Smooth muscle cell (in vitro differentiated cells): ENCODE results near the gene KCNAB2. TPM values are rescaled to one million over a fixed set of nuclear protein-coding genes. Genes with fewer than 3 reads are reported as not detected.

Source experiments
- DNase-seq: peaks from one replicate; lab custom pipeline; 2025; ENCODE audit not compliant: unreplicated experiment; lab: John Stamatoyannopoulos, UW
- H2AFZ ChIP-seq: fragments of 200-600 bp; sonication (generic); 2 replicates; pipeline ENCODE4 v1.6.0; 2016; ENCODE audit warnings: antibody characterized with exemption, low read depth, mild to moderate bottlenecking
- H3F3A ChIP-seq: fragments of 200-600 bp; sonication (generic); 2 replicates; pipeline ENCODE4 v1.6.0; 2017; ENCODE audit warnings: antibody characterized with exemption, low read depth
- H3K27ac ChIP-seq: fragments of 200-600 bp; sonication (generic); 2 replicates; pipeline ENCODE4 v1.5.1; 2016; ENCODE audit warnings: low read depth, mild to moderate bottlenecking
- H3K27me3 ChIP-seq: fragments of 200-600 bp; sonication (generic); 2 replicates; pipeline ENCODE4 v1.6.1; 2016; ENCODE audit warnings: low read depth, mild to moderate bottlenecking
- H3K36me3 ChIP-seq: fragments of 200-600 bp; sonication (generic); 2 replicates; pipeline ENCODE4 v1.5.1; 2016; ENCODE audit warnings: low read depth
- H3K4me1 ChIP-seq: fragments of 200-600 bp; sonication (generic); 2 replicates; pipeline ENCODE4 v1.5.1; 2016; ENCODE audit warnings: low read depth
- H3K4me2 ChIP-seq: fragments of 200-600 bp; sonication (generic); 2 replicates; pipeline ENCODE4 v1.6.0; 2016; ENCODE audit warnings: mild to moderate bottlenecking
- H3K4me3 ChIP-seq: fragments of 200-600 bp; sonication (generic); 2 replicates; pipeline ENCODE4 v1.5.1; 2016; ENCODE audit warnings: mild to moderate bottlenecking
- H3K79me2 ChIP-seq: fragments of 200-600 bp; sonication (generic); 2 replicates; pipeline ENCODE4 v1.6.0; 2016; ENCODE audit warnings: low read depth, mild to moderate bottlenecking
- H3K9ac ChIP-seq: fragments of 200-600 bp; sonication (generic); 2 replicates; pipeline ENCODE4 v1.6.0; 2016; ENCODE audit warnings: low read depth
- H3K9me3 ChIP-seq: fragments of 200-600 bp; sonication (generic); replicated peaks from 2 replicates; pipeline ENCODE4 v1.5.1; 2016; ENCODE audit warnings: low read depth
- H4K20me1 ChIP-seq: fragments of 200-600 bp; sonication (generic); 2 replicates; pipeline ENCODE4 v1.6.0; 2016; ENCODE audit warnings: low read depth
- CTCF ChIP-seq: fragments of 200-600 bp; sonication (generic); IDR thresholded peaks from 2 replicates; pipeline ENCODE4 v1.5.1; 2017; ENCODE audit warnings: borderline replicate concordance, mild to moderate bottlenecking, antibody characterized with exemption; ENCODE audit not compliant: insufficient read depth, poor library complexity, severe bottlenecking
- WGBS: methylation state at CpG from one replicate; pipeline ENCODE4 v1.1.7; 2016; ENCODE audit warnings: low lambda C conversion rate; 5-methylcytosine and 5-hydroxymethylcytosine counted together
- polyA plus RNA-seq: library from polyadenylated mRNA; unstranded; fragments of >200 nt; fragmentation: Nextera tagmentation; extraction: Ambion mirVana; gene quantifications from 2 replicates; pipeline ENCODE4 v1.2.1, GENCODE V29; 2016
- total RNA-seq: library from RNA; depleted of rRNA; stranded (reverse); fragments of >200 nt; gene quantifications from 2 replicates; pipeline ENCODE4 v1.2.3, GENCODE V29; 2014

KCNAB2 gene
- total and polyA plus RNA-seq, 2 experiments from 2014 or later: 3.6 to 3.9 TPM

- WGBS: 90% methylated on average over 10 of the region's 10 CpGs
- Histone ChIP-seq H2AFZ (no peak overlapping the region), H3K9ac (no peak overlapping the region), H3K27me3 (no peaks in the 10 kb centered on the region), H3K36me3 (no peaks in the 10 kb centered on the region), H3K27ac (no peak overlapping the region), H3K79me2 (no peaks in the 10 kb centered on the region), H3K4me1 (no peaks in the 10 kb centered on the region), H3K4me2 (no peak overlapping the region), H3K4me3 (no peak overlapping the region), H3F3A (no peaks in the 10 kb centered on the region), H4K20me1 (no peaks in the 10 kb centered on the region), H3K9me3 (no peaks in the 10 kb centered on the region)
- TF ChIP-seq CTCF: no peak
- DNase-seq: no peak
Observed at GRCh38 chr1:6093071-6093470, 47.4 kb downstream of the KCNAB2 start.

GRCh38 chr1:6093611-6094010, 47.9 kb downstream of the KCNAB2 start:
- H3K9me3 ChIP-seq: no peaks in the 10 kb centered on the region
- no peak for DNase-seq
- no peak overlapping the region for H3K4me3 ChIP-seq
- H3K9ac ChIP-seq: no peak overlapping the region
- no peaks in the 10 kb centered on the region for H4K20me1 ChIP-seq
- no peak overlapping the region for H3K27ac ChIP-seq
- H3K4me1 ChIP-seq: no peaks in the 10 kb centered on the region
- H2AFZ ChIP-seq: no peak overlapping the region
- no peak overlapping the region for H3K4me2 ChIP-seq
- no peaks in the 10 kb centered on the region for H3K27me3 ChIP-seq
- H3K36me3 ChIP-seq: no peaks in the 10 kb centered on the region
- H3F3A ChIP-seq: no peaks in the 10 kb centered on the region
- TF ChIP-seq CTCF: no peak
- 85% methylated on average over 9 of the region's 9 CpGs for WGBS
- no peaks in the 10 kb centered on the region for H3K79me2 ChIP-seq

GRCh38 chr1:6094246-6094645, 48.6 kb downstream of the KCNAB2 start:
- no peaks in the 10 kb centered on the region for H3F3A ChIP-seq

More at GRCh38 chr1:6094246-6094645, 48.6 kb downstream of the KCNAB2 start:
- Histone ChIP-seq H3K4me2 (no peak overlapping the region), H3K4me1 (no peaks in the 10 kb centered on the region), H3K27me3 (no peaks in the 10 kb centered on the region), H3K4me3 (no peak overlapping the region), H2AFZ (no peak overlapping the region), H4K20me1 (no peaks in the 10 kb centered on the region), H3K27ac (no peak overlapping the region), H3K79me2 (no peaks in the 10 kb centered on the region), H3K9ac (no peak overlapping the region), H3K36me3 (no peaks in the 10 kb centered on the region), H3K9me3 (no peaks in the 10 kb centered on the region)
- no peak for DNase-seq
- 94% methylated on average over 19 of the region's 19 CpGs for WGBS
- TF ChIP-seq CTCF: no peak
